Endothelial cell of umbilical vein (primary cell): ENCODE data around the gene PFAS. TPM values are rescaled to one million over a fixed set of nuclear protein-coding genes. Genes with fewer than 3 reads are reported as not detected.

ENCODE experiments used
- BruUV-seq: library from RNA; stranded (reverse); fragments of 400-500 nt; replicated peaks from 2 replicates; lab custom pipeline; 2021; lab: Mats Ljungman, UMichigan
- CTCF ChIA-PET: fragments of 300-600, 350-600 bp; sonication (Branson Sonifier 250); formaldehyde crosslinking; loops from one replicate; lab custom pipeline; 2021; ENCODE audit warnings: antibody characterized with exemption, inconsistent platforms; lab: Charles Lee
- POLR2A ChIA-PET: fragments of 300-600, 350-600 bp; sonication (Branson Sonifier 250); formaldehyde crosslinking; loops from one replicate; lab custom pipeline; 2021; ENCODE audit warnings: antibody characterized with exemption, inconsistent platforms; lab: Charles Lee
- DNase-seq: peaks from one replicate; pipeline ENCODE4 v3.0.0-alpha.2; 2011; ENCODE audit warnings: low read depth, low spot score
- FAIRE-seq: peaks from 2 replicates; lab custom pipeline; 2011; peaks lifted over from hg19 to GRCh38; lab: Jason Lieb, UNC
- H2AFZ ChIP-seq: 2 replicates; pipeline ENCODE4 v1.6.0; 2012; ENCODE audit warnings: low read depth, low read length, control low read depth, inconsistent platforms
- H3K27ac ChIP-seq: 2 replicates; pipeline ENCODE4 v1.5.1; 2011; ENCODE audit warnings: low read depth, mild to moderate bottlenecking, control low read depth, low read length, moderate library complexity; ENCODE audit not compliant: insufficient read depth
- H3K27me3 ChIP-seq, 2 experiments: 2 replicates each; pipeline versions ENCODE4 v1.6.0 to v1.6.1; 2011; ENCODE audit warnings: low read length in 2 of 2, mixed read lengths in 1 of 2; ENCODE audit not compliant: control insufficient read depth in 2 of 2, insufficient read depth in 2 of 2
- H3K36me3 ChIP-seq, 2 experiments: 2 replicates in 1 of 2; 3 replicates in 1 of 2; pipeline ENCODE4 v1.5.1; 2011; ENCODE audit warnings: low read length in 2 of 2, mild to moderate bottlenecking in 1 of 2, moderate library complexity in 1 of 2; ENCODE audit not compliant: control insufficient read depth in 2 of 2, insufficient read depth in 2 of 2; ENCODE audit errors: extremely low read depth in 1 of 2
- H3K4me1 ChIP-seq: 3 replicates; pipeline ENCODE4 v1.5.1; 2011; ENCODE audit warnings: mild to moderate bottlenecking, low read length; ENCODE audit not compliant: control insufficient read depth, insufficient read depth; ENCODE audit errors: extremely low read depth
- H3K4me2 ChIP-seq: 2 replicates; pipeline ENCODE4 v1.6.1; 2011; ENCODE audit warnings: low read length, control low read depth, mixed read lengths; ENCODE audit not compliant: insufficient read depth
- H3K4me3 ChIP-seq, 3 experiments: fragments of 200-600 bp in 1 of 3; sonication (generic), shearing (Covaris generic) in 1 of 3; replicated peaks in 1 of 3; 2 replicates each; pipeline ENCODE4 v1.5.1; 2011 to 2016; ENCODE audit warnings: control low read depth in 3 of 3, low read length in 3 of 3, mild to moderate bottlenecking in 2 of 3, inconsistent platforms in 1 of 3, low read depth in 1 of 3, moderate library complexity in 1 of 3; ENCODE audit not compliant: insufficient read depth in 1 of 3
- H3K79me2 ChIP-seq: 2 replicates; pipeline ENCODE4 v1.6.0; 2012; ENCODE audit warnings: low read length, inconsistent platforms; ENCODE audit not compliant: control insufficient read depth, insufficient read depth
- H3K9ac ChIP-seq: replicated peaks from 2 replicates; pipeline ENCODE3; 2011; ENCODE audit warnings: low read length, control low read depth; ENCODE audit not compliant: insufficient read depth; ENCODE audit errors: extremely low read depth
- H3K9me1 ChIP-seq: replicated peaks from 3 replicates; pipeline ENCODE4 v1.6.0; 2011; ENCODE audit warnings: mild to moderate bottlenecking, low read length; ENCODE audit not compliant: control insufficient read depth, insufficient read depth; ENCODE audit errors: extremely low read depth
- H3K9me3 ChIP-seq: replicated peaks from 2 replicates; pipeline ENCODE4 v1.5.1; 2012; ENCODE audit warnings: low read length, inconsistent platforms; ENCODE audit not compliant: control insufficient read depth, insufficient read depth
- H4K20me1 ChIP-seq: replicated peaks from 2 replicates; pipeline ENCODE3; 2011; ENCODE audit warnings: mild to moderate bottlenecking, low read length; ENCODE audit not compliant: control insufficient read depth, insufficient read depth; ENCODE audit errors: extremely low read depth
- CTCF ChIP-seq, 2 donors: IDR thresholded peaks; 1 replicate in 1 of 2; 2 replicates in 1 of 2; pipeline ENCODE4 v1.5.1; 2011; ENCODE audit warnings: low read length in 2 of 2, mild to moderate bottlenecking in 2 of 2, moderate library complexity in 2 of 2, control low read depth in 1 of 2, inconsistent platforms in 1 of 2, low read depth in 1 of 2; ENCODE audit not compliant: insufficient read depth in 1 of 2; ENCODE audit errors: extremely low read depth in 1 of 2
- EZH2 ChIP-seq: IDR thresholded peaks from 2 replicates; pipeline ENCODE4 v1.6.1; 2012; ENCODE audit warnings: borderline replicate concordance, low read depth, mild to moderate bottlenecking, moderate library complexity, low read length, inconsistent platforms; ENCODE audit not compliant: severe bottlenecking
- FOS ChIP-seq: IDR thresholded peaks from 2 replicates; pipeline ENCODE4 v1.6.1; 2011; ENCODE audit warnings: mild to moderate bottlenecking, low read length, moderate library complexity, borderline replicate concordance; ENCODE audit not compliant: insufficient read depth
- GATA2 ChIP-seq: IDR thresholded peaks from 2 replicates; pipeline ENCODE4 v1.7.0; 2011; ENCODE audit warnings: low read depth, mild to moderate bottlenecking, moderate library complexity, mixed read lengths, low read length; ENCODE audit not compliant: insufficient read length, insufficient read depth
- JUN ChIP-seq: IDR thresholded peaks from 2 replicates; pipeline ENCODE4 v1.6.1; 2011; ENCODE audit warnings: borderline replicate concordance, low read depth; ENCODE audit not compliant: insufficient read length, insufficient read depth
- MAX ChIP-seq: IDR thresholded peaks from 2 replicates; pipeline ENCODE4 v1.6.1; 2011; ENCODE audit not compliant: insufficient read depth, insufficient read length
- MYC ChIP-seq: IDR thresholded peaks from one replicate; pipeline ENCODE4 v1.6.1; 2011; ENCODE audit warnings: mild to moderate bottlenecking, low read depth, low read length
- POLR2A ChIP-seq: IDR thresholded peaks from 2 replicates; pipeline ENCODE4 v1.6.1; 2012; ENCODE audit warnings: low read depth, mild to moderate bottlenecking, control low read depth, low read length
- POLR2AphosphoS5 ChIP-seq: IDR thresholded peaks from 2 replicates; pipeline ENCODE4 v1.6.1; 2012; ENCODE audit warnings: low read depth, mild to moderate bottlenecking, control low read depth, low read length, moderate library complexity; ENCODE audit not compliant: insufficient read depth
- dilution Hi-C: fragments of 300-500 bp; cut with MboI; formaldehyde crosslinking; loops from one replicate; pipeline ENCODE4 v1.15.0; 2019; ENCODE audit warnings: low sequenced_read_pairs; ENCODE audit not compliant: extremely low pct_ligation_motif_present
- intact Hi-C: fragments of 100-400 bp; cut with micrococcal nuclease; formaldehyde crosslinking; loops from one replicate; pipeline ENCODE4 v1.10.0; 2022
- polyA plus RNA-seq, 4 experiments: library from polyadenylated mRNA; depleted of rRNA in 3 of 4; stranded (reverse) in 3 of 4; unstranded in 1 of 4; fragments of >200 nt; gene quantifications; 2 replicates each; pipeline versions ENCODE4 v1.2.1 to v1.2.3, GENCODE V29; 2011 to 2012; ENCODE audit warnings: missing spikeins in 1 of 4
- total RNA-seq: library from RNA; stranded (reverse); gene quantifications from 2 replicates; pipeline ENCODE4 v1.2.3, GENCODE V29; 2021

The PFAS gene
- total and polyA plus RNA-seq, 2 donors (not counting 3 experiments of a cell fraction or from before 2014, with no cell fraction given) = 34.1 to 108 TPM

GRCh38 chr17:8266648-8267479 is 17.8 kb downstream of the PFAS start:
- no peak for DNase-seq
- Histone ChIP-seq H3K36me3 (peaks cover 9 to 38% of the 10 kb centered on the region in 2 experiments), H3K9ac (no peak overlapping the region), H3K4me1 (no peaks in the 10 kb centered on the region), H3K9me1 (no peaks in the 10 kb centered on the region), H2AFZ (no peak overlapping the region), H3K27me3 (no peaks in the 10 kb centered on the region), H3K79me2 (no peaks in the 10 kb centered on the region), H3K4me3 (no peak overlapping the region), H3K27ac (no peak overlapping the region), H4K20me1 (no peaks in the 10 kb centered on the region), H3K4me2 (no peak overlapping the region), H3K9me3 (no peaks in the 10 kb centered on the region)
- ChIA-PET CTCF (no interaction called here), POLR2A (no interaction called here)
- dilution Hi-C loops (no loop called here), intact Hi-C loops (no loop called here)
- FAIRE-seq = no peak
- BruUV-seq = no TSS peak
- TF ChIP-seq GATA2 (no peak), JUN (no peak), POLR2A (no peak), FOS (no peak), CTCF (IDR thresholded peaks at IDR 0.05; ENCODE audit: extremely low read depth in 1 of 2, insufficient read depth in 1 of 2, low read depth in 1 of 2, low read length in 2 of 2) (no peak), MYC (no peak), POLR2AphosphoS5 (no peak), EZH2 (no peak), MAX (no peak)
